Hepatocyte (in vitro differentiated cells): ENCODE data around the gene WDR86.

Experiments
- EZH2 ChIP-seq: fragments of 200-600 bp; sonication (generic); IDR thresholded peaks from 2 replicates; pipeline ENCODE4 v1.6.1; 2016; ENCODE audit warnings: antibody characterized with exemption, mild to moderate bottlenecking, borderline replicate concordance
- EZH2phosphoT487 ChIP-seq: fragments of 200-600 bp; sonication (generic); IDR thresholded peaks from one replicate; pipeline ENCODE4 v1.6.1; 2018; ENCODE audit warnings: antibody characterized with exemption, mild to moderate bottlenecking, low read depth, moderate library complexity; ENCODE audit not compliant: unreplicated experiment, severe bottlenecking
- TF ChIP-seq, protein P1 (sequence below): fragments of 200-600 bp; sonication (generic); IDR thresholded peaks from 2 replicates; pipeline ENCODE4 v1.5.1; 2016; ENCODE audit warnings: antibody characterized with exemption, mild to moderate bottlenecking; ENCODE audit not compliant: poor library complexity

DNA sequence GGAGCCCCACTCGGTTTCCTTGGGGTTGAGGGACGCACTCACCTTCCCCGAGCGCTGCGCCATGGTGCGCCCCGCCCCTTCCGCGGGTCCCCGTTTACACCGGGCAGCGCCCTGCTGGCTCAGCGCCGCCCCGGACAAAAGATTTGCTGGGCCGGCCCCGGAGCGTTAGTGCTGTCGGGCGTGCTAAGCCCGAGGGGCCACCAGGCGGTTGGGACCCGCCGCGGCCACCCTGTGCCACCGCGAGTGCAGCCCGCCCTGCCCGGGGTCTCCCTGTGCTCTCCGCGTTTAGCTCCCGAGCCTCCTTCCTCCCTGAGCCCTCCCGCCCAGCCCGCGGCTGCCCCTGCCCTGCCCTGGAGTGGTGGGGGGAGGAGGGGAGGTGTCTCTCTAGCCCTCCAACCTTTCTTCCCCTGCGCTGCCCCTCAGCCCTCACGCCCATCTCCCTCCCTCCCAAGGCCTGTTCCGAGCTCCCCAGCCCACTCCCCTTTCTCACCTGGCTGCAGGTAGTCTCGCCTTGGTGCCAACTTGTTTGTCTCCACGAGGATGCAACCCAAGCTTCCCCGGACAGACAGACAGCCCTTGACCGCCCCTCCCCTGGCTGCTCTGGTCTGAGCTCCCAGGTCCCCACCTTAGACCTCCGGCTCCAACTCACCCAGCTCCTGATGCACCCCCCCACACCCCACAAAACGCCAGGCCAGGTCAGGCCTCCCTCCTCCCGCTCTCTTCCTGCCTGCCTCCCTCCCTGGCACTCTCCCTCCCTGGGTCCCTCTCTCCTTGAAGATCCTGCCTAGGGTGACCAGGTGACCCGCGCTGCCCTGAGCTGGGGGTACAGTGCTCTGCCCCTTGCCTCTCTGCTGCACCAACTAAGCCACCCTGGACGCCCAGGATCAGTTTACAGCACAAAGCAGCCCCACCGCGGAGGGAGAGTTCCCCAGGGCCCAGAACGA, 30.3 kb upstream of the WDR86 start, which contains the start of gene CRYGN:
- TF ChIP-seq, protein P1, sequence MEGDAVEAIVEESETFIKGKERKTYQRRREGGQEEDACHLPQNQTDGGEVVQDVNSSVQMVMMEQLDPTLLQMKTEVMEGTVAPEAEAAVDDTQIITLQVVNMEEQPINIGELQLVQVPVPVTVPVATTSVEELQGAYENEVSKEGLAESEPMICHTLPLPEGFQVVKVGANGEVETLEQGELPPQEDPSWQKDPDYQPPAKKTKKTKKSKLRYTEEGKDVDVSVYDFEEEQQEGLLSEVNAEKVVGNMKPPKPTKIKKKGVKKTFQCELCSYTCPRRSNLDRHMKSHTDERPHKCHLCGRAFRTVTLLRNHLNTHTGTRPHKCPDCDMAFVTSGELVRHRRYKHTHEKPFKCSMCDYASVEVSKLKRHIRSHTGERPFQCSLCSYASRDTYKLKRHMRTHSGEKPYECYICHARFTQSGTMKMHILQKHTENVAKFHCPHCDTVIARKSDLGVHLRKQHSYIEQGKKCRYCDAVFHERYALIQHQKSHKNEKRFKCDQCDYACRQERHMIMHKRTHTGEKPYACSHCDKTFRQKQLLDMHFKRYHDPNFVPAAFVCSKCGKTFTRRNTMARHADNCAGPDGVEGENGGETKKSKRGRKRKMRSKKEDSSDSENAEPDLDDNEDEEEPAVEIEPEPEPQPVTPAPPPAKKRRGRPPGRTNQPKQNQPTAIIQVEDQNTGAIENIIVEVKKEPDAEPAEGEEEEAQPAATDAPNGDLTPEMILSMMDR, result no peak
- TF ChIP-seq EZH2phosphoT487 (no peak), EZH2 (no peak)
